Esophagus squamous epithelium (tissue), 4 donors: ENCODE measurements around the gene DYNAP.

Experiments
- POLR2A ChIP-seq, 4 donors: fragments of 450-650 bp; IDR thresholded peaks; one replicate each; pipeline ENCODE4 v1.6.1; 2017; ENCODE audit warnings: antibody characterized with exemption in 4 of 4, mild to moderate bottlenecking in 4 of 4, moderate library complexity in 3 of 4
- TF ChIP-seq, protein P1 (sequence below), 6 experiments: fragments of 450-650 bp in 4 of 6; fragments of 200-600 bp in 2 of 6; sonication (generic) in 2 of 6; IDR thresholded peaks; one replicate each; pipeline ENCODE4 v1.5.1; 2016 to 2019; ENCODE audit warnings: antibody characterized with exemption in 6 of 6, mild to moderate bottlenecking in 4 of 6, moderate library complexity in 4 of 6

DNA sequence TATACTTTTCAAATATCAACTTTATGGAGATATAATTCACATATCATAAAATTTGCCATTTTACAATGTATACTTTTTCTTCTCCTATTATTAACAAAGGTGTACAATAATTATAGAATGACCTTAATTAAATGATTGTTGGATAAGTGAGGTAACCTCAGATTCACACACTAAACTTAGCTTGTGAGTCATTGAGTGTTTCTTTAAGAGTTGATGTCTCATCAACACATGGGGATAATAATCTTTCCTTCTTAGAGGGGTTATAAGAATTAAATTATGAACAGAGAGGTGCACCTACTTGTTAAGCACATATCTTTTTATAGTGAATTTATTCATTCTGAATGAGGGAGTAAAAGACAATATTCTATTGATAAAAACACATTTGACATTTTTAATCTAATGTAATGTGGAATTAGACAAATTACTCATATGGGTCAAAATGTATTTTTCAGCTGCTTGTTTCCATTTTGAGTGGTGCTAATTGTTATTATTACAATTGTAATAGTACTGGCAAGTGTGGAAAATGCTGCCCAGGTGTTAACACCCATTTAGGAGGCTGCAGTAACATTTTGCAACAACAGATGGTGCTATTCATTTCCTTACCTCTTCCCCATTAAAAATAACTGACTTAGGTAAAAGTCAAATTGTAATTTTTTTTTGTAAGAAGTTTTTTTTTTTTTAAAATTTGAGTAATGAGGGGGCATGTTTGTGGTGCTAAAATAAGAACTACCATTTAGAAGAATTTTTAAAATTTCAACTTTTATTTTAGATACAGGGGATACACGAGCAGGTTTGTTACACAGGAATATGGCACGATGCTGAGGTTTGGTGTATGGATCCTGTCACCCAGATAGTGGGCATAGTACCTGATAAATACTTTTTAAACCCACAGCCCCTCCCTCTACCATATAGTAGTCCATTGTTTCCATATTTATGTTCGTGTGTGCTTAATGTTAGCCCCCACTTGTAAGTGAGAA lies 32.1 kb upstream of the DYNAP start:
- no peak for TF ChIP-seq POLR2A (IDR thresholded peaks at IDR 0.05)
- TF ChIP-seq, protein P1, sequence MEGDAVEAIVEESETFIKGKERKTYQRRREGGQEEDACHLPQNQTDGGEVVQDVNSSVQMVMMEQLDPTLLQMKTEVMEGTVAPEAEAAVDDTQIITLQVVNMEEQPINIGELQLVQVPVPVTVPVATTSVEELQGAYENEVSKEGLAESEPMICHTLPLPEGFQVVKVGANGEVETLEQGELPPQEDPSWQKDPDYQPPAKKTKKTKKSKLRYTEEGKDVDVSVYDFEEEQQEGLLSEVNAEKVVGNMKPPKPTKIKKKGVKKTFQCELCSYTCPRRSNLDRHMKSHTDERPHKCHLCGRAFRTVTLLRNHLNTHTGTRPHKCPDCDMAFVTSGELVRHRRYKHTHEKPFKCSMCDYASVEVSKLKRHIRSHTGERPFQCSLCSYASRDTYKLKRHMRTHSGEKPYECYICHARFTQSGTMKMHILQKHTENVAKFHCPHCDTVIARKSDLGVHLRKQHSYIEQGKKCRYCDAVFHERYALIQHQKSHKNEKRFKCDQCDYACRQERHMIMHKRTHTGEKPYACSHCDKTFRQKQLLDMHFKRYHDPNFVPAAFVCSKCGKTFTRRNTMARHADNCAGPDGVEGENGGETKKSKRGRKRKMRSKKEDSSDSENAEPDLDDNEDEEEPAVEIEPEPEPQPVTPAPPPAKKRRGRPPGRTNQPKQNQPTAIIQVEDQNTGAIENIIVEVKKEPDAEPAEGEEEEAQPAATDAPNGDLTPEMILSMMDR (IDR thresholded peaks at IDR 0.05): peak; percentile 21 to 79 (median 66)
